ENCODE data around the gene TNFAIP8L3.

TNFAIP8L3 gene

DNA sequence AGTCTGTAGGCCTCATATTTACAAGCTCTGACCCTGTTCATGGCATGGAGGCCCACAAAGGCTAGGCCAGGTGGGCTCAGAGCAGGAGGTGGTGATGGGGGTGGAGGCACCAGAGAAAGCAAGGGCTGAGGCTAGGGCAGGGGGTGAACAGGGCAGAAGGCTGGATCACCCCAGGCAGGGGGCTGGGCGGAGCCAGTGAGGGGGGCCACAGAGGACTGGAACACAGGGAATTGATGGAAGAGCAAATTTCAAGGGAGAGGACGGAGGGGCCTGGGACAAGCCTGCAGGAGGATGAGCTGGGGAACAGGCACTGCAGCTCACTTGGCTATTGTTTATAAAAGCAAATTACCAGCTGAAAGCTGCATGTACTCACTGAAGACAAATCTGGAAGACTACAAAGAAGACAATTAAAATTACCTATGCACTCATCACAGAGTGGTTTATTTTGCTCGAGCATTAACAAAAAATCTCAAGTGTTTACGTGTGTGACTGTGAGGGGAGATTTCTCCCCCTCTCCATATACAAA, 11.0 kb downstream of the TNFAIP8L3 start:
- Histone ChIP-seq H3K9me3 (replicated peaks; ENCODE audit: insufficient read depth, low read length) (no peaks in the 10 kb centered on the region), H4K20me1 (ENCODE audit: insufficient read depth, low read length) (no peaks in the 10 kb centered on the region), H3K9ac (ENCODE audit: low read length) (no peak overlapping the region), H3K27ac (ENCODE audit: low read length) (no peak overlapping the region), H3K4me1 (ENCODE audit: low read length) (no peaks in the 10 kb centered on the region), H3K9me2 (replicated peaks; ENCODE audit: insufficient read depth, low read length) (no peaks in the 10 kb centered on the region), H2AFZ (ENCODE audit: low read length) (no peak overlapping the region), H3K36me3 (replicated peaks; ENCODE audit: insufficient read depth, low read length) (no peaks in the 10 kb centered on the region), H3F3A (ENCODE audit: insufficient read depth, low read length) (no peaks in the 10 kb centered on the region), H3K4me3 (ENCODE audit: low read length) (no peak overlapping the region), H3K4me2 (ENCODE audit: low read depth, low read length) (no peak overlapping the region), H3K79me2 (ENCODE audit: low read length) (no peaks in the 10 kb centered on the region), H3K27me3 (replicated peaks; ENCODE audit: insufficient read depth, low read length) (no peaks in the 10 kb centered on the region)
- no peak for DNase-seq
- TF ChIP-seq EZH2phosphoT487 (IDR thresholded peaks at IDR 0.05; ENCODE audit: low read length), result no peak
- TF ChIP-seq, protein P1, sequence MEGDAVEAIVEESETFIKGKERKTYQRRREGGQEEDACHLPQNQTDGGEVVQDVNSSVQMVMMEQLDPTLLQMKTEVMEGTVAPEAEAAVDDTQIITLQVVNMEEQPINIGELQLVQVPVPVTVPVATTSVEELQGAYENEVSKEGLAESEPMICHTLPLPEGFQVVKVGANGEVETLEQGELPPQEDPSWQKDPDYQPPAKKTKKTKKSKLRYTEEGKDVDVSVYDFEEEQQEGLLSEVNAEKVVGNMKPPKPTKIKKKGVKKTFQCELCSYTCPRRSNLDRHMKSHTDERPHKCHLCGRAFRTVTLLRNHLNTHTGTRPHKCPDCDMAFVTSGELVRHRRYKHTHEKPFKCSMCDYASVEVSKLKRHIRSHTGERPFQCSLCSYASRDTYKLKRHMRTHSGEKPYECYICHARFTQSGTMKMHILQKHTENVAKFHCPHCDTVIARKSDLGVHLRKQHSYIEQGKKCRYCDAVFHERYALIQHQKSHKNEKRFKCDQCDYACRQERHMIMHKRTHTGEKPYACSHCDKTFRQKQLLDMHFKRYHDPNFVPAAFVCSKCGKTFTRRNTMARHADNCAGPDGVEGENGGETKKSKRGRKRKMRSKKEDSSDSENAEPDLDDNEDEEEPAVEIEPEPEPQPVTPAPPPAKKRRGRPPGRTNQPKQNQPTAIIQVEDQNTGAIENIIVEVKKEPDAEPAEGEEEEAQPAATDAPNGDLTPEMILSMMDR (IDR thresholded peaks at IDR 0.05; ENCODE audit: low read length), result no peak
- no peak for TF ChIP-seq EZH2 (optimal IDR thresholded peaks at IDR 0.05; ENCODE audit: low read depth, low read length)

DNA sequence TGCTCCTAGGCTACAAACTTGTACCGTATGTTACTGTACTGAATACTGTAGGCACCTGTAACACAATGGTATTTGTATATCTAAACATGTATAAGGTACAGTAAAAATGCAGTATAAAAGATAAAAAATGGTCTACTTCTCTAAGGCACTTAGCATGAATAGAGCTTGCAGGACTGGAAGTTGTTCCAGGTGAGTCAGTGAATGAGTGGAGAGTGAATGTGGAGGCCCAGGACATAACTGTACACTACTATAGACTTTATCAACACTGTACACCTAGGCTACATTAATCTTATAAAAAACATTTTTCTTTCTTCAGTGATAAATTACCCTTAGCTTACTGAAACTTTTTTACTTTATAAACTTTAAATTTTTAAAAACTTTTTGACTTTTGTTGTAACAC, 12.5 kb downstream of the TNFAIP8L3 start:
- H3F3A ChIP-seq (ENCODE audit: insufficient read depth, low read length), result no peaks in the 10 kb centered on the region
- DNase-seq, result no peak
- TF ChIP-seq EZH2phosphoT487 (IDR thresholded peaks at IDR 0.05; ENCODE audit: low read length) (no peak), EZH2 (optimal IDR thresholded peaks at IDR 0.05; ENCODE audit: low read depth, low read length) (no peak)
- no peak overlapping the region for H3K4me2 ChIP-seq (ENCODE audit: low read depth, low read length)
- H2AFZ ChIP-seq (ENCODE audit: low read length), result no peak overlapping the region
- no peaks in the 10 kb centered on the region for H3K36me3 ChIP-seq (replicated peaks; ENCODE audit: insufficient read depth, low read length)
- peaks cover under 1% of the 10 kb centered on the region; the same call in 1 of the 2 replicates for H3K4me1 ChIP-seq (ENCODE audit: low read length)
- no peak overlapping the region for H3K9ac ChIP-seq (ENCODE audit: low read length)
- H3K4me3 ChIP-seq (ENCODE audit: low read length), result no peak overlapping the region
- no peaks in the 10 kb centered on the region for H3K9me3 ChIP-seq (replicated peaks; ENCODE audit: insufficient read depth, low read length)
- H3K27me3 ChIP-seq (replicated peaks; ENCODE audit: insufficient read depth, low read length), result no peaks in the 10 kb centered on the region
- no peaks in the 10 kb centered on the region for H3K9me2 ChIP-seq (replicated peaks; ENCODE audit: insufficient read depth, low read length)
- no peak overlapping the region for H3K27ac ChIP-seq (ENCODE audit: low read length)
- no peaks in the 10 kb centered on the region for H3K79me2 ChIP-seq (ENCODE audit: low read length)
- H4K20me1 ChIP-seq (ENCODE audit: insufficient read depth, low read length), result no peaks in the 10 kb centered on the region

DNA sequence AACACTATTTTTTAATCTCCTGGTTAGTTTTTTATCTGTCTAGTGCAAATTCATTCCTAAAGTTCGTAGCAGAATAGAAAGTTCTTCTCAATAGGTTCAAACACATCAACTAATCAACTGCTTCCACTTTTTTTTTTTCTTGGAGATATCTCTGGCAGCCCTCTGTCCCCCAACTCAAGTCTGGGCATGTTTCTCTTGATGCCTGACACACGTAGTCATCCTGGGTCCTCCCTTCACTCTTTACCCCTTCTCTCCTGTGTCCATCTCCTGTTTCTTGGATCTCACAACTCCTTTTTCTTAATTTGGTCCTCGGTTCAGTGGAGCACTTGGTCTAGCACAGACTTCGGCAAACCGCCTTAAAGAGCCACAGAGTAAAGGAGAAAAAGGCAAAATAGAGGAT, 14.4 kb downstream of the TNFAIP8L3 start:
- DNase-seq, result no peak
- peaks cover 13% of the 10 kb centered on the region for H3K4me1 ChIP-seq (ENCODE audit: low read length)
- no peaks in the 10 kb centered on the region for H3F3A ChIP-seq (ENCODE audit: insufficient read depth, low read length)
- H4K20me1 ChIP-seq (ENCODE audit: insufficient read depth, low read length), result no peaks in the 10 kb centered on the region
- H3K9me3 ChIP-seq (replicated peaks; ENCODE audit: insufficient read depth, low read length), result no peaks in the 10 kb centered on the region
- H3K9me2 ChIP-seq (replicated peaks; ENCODE audit: insufficient read depth, low read length), result no peaks in the 10 kb centered on the region
- no peak overlapping the region for H3K27ac ChIP-seq (ENCODE audit: low read length)
- TF ChIP-seq EZH2 (optimal IDR thresholded peaks at IDR 0.05; ENCODE audit: low read depth, low read length) (no peak), EZH2phosphoT487 (IDR thresholded peaks at IDR 0.05; ENCODE audit: low read length) (no peak)
- TF ChIP-seq, protein P1 (IDR thresholded peaks at IDR 0.05; ENCODE audit: low read length), result no peak
- no peaks in the 10 kb centered on the region for H3K79me2 ChIP-seq (ENCODE audit: low read length)
- H3K4me2 ChIP-seq (ENCODE audit: low read depth, low read length), result no peak overlapping the region
- H3K36me3 ChIP-seq (replicated peaks; ENCODE audit: insufficient read depth, low read length), result no peaks in the 10 kb centered on the region
- H3K9ac ChIP-seq (ENCODE audit: low read length), result no peak overlapping the region
- H3K27me3 ChIP-seq (replicated peaks; ENCODE audit: insufficient read depth, low read length), result no peaks in the 10 kb centered on the region
- H3K4me3 ChIP-seq (ENCODE audit: low read length), result no peak overlapping the region
- no peak overlapping the region for H2AFZ ChIP-seq (ENCODE audit: low read length)

DNA sequence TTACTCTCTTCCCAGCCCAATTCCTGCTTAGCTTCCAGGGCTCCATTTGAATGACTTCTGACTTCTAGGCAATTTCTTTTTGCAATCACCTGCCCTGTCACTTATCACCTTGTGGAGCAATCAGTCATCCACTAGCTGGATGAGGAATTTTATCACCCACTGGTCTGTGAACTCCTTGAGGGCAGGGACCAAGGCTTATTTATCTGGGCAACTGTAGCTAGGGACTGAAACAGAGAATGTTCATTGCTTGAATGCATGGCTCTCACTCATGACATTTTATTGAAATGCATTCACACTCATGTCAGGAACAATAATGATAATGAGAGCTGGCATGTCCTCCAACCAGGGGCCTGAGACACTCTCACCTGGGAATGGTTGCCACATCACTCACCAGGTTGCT, 15.5 kb downstream of the TNFAIP8L3 start:
- Histone ChIP-seq H2AFZ (ENCODE audit: low read length) (no peak overlapping the region), H4K20me1 (ENCODE audit: insufficient read depth, low read length) (no peaks in the 10 kb centered on the region), H3F3A (ENCODE audit: insufficient read depth, low read length) (no peaks in the 10 kb centered on the region), H3K79me2 (ENCODE audit: low read length) (no peaks in the 10 kb centered on the region), H3K4me1 (ENCODE audit: low read length) (peaks cover 13% of the 10 kb centered on the region), H3K9me2 (replicated peaks; ENCODE audit: insufficient read depth, low read length) (no peaks in the 10 kb centered on the region), H3K27me3 (replicated peaks; ENCODE audit: insufficient read depth, low read length) (no peaks in the 10 kb centered on the region), H3K9me3 (replicated peaks; ENCODE audit: insufficient read depth, low read length) (no peaks in the 10 kb centered on the region), H3K4me3 (ENCODE audit: low read length) (no peak overlapping the region), H3K36me3 (replicated peaks; ENCODE audit: insufficient read depth, low read length) (no peaks in the 10 kb centered on the region), H3K4me2 (ENCODE audit: low read depth, low read length) (no peak overlapping the region), H3K27ac (ENCODE audit: low read length) (no peak overlapping the region), H3K9ac (ENCODE audit: low read length) (no peak overlapping the region)
- DNase-seq, result no peak
- TF ChIP-seq EZH2phosphoT487 (IDR thresholded peaks at IDR 0.05; ENCODE audit: low read length) (no peak), EZH2 (optimal IDR thresholded peaks at IDR 0.05; ENCODE audit: low read depth, low read length) (no peak)
- TF ChIP-seq, protein P1 (IDR thresholded peaks at IDR 0.05; ENCODE audit: low read length), result no peak

All from MM.1S (cell line).